ENCODE results near the gene VSIG4.

GRCh38 chrX:66000178-66000577 lies 39.7 kb downstream of the VSIG4 start:
- TF ChIP-seq SNAPC5 (CRISPR knock-in tag; IDR thresholded peaks at IDR 0.05; ENCODE audit: borderline replicate concordance) (no peak), POLR2AphosphoS5 (IDR thresholded peaks at IDR 0.05; ENCODE audit: low read depth, low read length) (no peak), ATF3 (CRISPR knock-in tag; IDR thresholded peaks at IDR 0.05) (no peak), CTCF (CRISPR knock-in tag; IDR thresholded peaks at IDR 0.05) (no peak), FOSL1 (CRISPR knock-in tag; IDR thresholded peaks at IDR 0.05; ENCODE audit: borderline replicate concordance) (no peak), RFX5 (IDR thresholded peaks at IDR 0.05; ENCODE audit: low read depth, low read length) (no peak), ZNF441 (CRISPR knock-in tag; IDR thresholded peaks at IDR 0.05; ENCODE audit: borderline replicate concordance) (no peak), DBP (CRISPR knock-in tag; IDR thresholded peaks at IDR 0.05; ENCODE audit: not compliant biosample characterization) (no peak), EZH2 (conservative IDR thresholded peaks at IDR 0.05; ENCODE audit: low read depth, low read length) (no peak), TGIF2 (CRISPR knock-in tag; IDR thresholded peaks at IDR 0.05) (no peak), STAG1 (CRISPR knock-in tag; IDR thresholded peaks at IDR 0.05) (no peak), USF2 (IDR thresholded peaks at IDR 0.05; ENCODE audit: low read depth, low read length) (no peak), USF2 (CRISPR knock-in tag; IDR thresholded peaks at IDR 0.05; ENCODE audit: borderline replicate concordance) (no peak), ZHX1 (CRISPR knock-in tag; IDR thresholded peaks at IDR 0.05; ENCODE audit: low read depth) (no peak), KDM6A (CRISPR knock-in tag; IDR thresholded peaks at IDR 0.05; ENCODE audit: low read depth) (no peak)

All from HepG2 (cell line).